GM23338 (cell line): ENCODE data around the gene LPP. TPM values are rescaled to one million over a fixed set of nuclear protein-coding genes. Genes with fewer than 3 reads are reported as not detected.

Source experiments
- EZH2phosphoT487 ChIP-seq: fragments of 200-600 bp; sonication (generic); IDR thresholded peaks from one replicate; pipeline ENCODE4 v1.8.1; 2018; ENCODE audit warnings: antibody characterized with exemption; ENCODE audit not compliant: unreplicated experiment
- REST ChIP-seq: IDR thresholded peaks from one replicate; pipeline ENCODE4 v1.6.1; 2018; ENCODE audit warnings: antibody characterized with exemption; ENCODE audit not compliant: unreplicated experiment
- STAT1 ChIP-seq: IDR thresholded peaks from one replicate; pipeline ENCODE4 v1.6.1; 2016; ENCODE audit warnings: antibody characterized with exemption; ENCODE audit not compliant: unreplicated experiment
- ZNF114 ChIP-seq: fragments of 250-450 bp; sonication (Bioruptor Pico); IDR thresholded peaks from 2 replicates; pipeline ENCODE4 v1.5.0; 2020; ENCODE audit warnings: mild to moderate bottlenecking, moderate library complexity
- ZNF331 ChIP-seq: fragments of 250-450 bp; sonication (Bioruptor Pico); IDR thresholded peaks from 2 replicates; pipeline ENCODE4 v1.5.0; 2020; ENCODE audit warnings: low read depth, mild to moderate bottlenecking, moderate library complexity
- ZNF462 ChIP-seq: fragments of 250-450 bp; sonication (Bioruptor Pico); IDR thresholded peaks from 2 replicates; pipeline ENCODE4 v1.5.0; 2020; ENCODE audit warnings: mild to moderate bottlenecking, moderate library complexity
- polyA plus RNA-seq: library from polyadenylated mRNA; unstranded; fragments of >200 nt; fragmentation: Nextera tagmentation; extraction: Ambion mirVana; gene quantifications from 2 replicates; pipeline ENCODE4 v1.2.1, GENCODE V29; 2016
- total RNA-seq: library from RNA; depleted of rRNA; stranded (reverse); fragments of >200 nt; shearing (Covaris generic); gene quantifications from 2 replicates; pipeline ENCODE4 v1.2.3, GENCODE V29; 2014

The LPP gene
- total and polyA plus RNA-seq, 2 experiments from 2014 or later: 23.0 to 35.2 TPM

GRCh38 chr3:188400494-188401243 lies 246.7 kb downstream of the LPP start (continued):
- TF ChIP-seq ZNF462 (CRISPR knock-in tag) (no peak), ZNF331 (CRISPR knock-in tag) (no peak), REST (no peak), EZH2phosphoT487 (no peak), STAT1 (no peak), ZNF114 (CRISPR knock-in tag) (no peak)
